ENCODE measurements around the gene TMPRSS9. TPM values are rescaled to one million over a fixed set of nuclear protein-coding genes. Genes with fewer than 3 reads are reported as not detected.

TMPRSS9 gene
- total RNA-seq, 1 experiment from 2014 or later: 0.66 TPM

DNA sequence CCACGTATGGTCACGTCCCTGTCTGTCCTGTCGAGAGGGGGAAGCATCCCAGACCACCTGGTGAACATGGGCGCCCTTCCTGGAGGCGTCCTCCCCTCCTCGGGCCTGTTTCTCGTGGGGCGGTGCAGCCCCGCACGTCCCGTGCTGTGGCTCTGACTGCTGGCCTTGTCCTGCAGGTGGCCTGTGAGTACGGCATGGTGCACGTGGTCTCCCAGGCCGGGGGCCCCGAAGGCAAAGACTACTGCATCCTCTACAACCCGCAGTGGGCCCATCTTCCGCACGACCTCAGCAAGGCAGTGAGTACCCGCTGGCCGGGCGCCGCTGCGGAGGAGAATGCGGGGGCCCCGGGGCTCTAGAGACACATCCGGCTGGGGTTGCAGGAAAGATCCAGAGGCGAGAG lies 25.6 kb upstream of the TMPRSS9 start:
- Mint-ChIP-seq H3K36me3 (ENCODE audit: insufficient read depth, unreplicated experiment) (peaks cover 36% of the 10 kb centered on the region), H3K27me3 (ENCODE audit: insufficient read depth, unreplicated experiment) (no peaks in the 10 kb centered on the region), H3K4me1 (ENCODE audit: low read depth, unreplicated experiment) (peaks cover 45% of the 10 kb centered on the region), H3K9me3 (ENCODE audit: unreplicated experiment) (no peaks in the 10 kb centered on the region), H3K27ac (ENCODE audit: unreplicated experiment) (no peak overlapping the region), H3K4me3 (ENCODE audit: unreplicated experiment) (no peak overlapping the region)
- H3K9me3 ChIP-seq: peaks cover 2% of the 10 kb centered on the region; the same call in 1 of the 2 replicates
- TF ChIP-seq, protein P1, sequence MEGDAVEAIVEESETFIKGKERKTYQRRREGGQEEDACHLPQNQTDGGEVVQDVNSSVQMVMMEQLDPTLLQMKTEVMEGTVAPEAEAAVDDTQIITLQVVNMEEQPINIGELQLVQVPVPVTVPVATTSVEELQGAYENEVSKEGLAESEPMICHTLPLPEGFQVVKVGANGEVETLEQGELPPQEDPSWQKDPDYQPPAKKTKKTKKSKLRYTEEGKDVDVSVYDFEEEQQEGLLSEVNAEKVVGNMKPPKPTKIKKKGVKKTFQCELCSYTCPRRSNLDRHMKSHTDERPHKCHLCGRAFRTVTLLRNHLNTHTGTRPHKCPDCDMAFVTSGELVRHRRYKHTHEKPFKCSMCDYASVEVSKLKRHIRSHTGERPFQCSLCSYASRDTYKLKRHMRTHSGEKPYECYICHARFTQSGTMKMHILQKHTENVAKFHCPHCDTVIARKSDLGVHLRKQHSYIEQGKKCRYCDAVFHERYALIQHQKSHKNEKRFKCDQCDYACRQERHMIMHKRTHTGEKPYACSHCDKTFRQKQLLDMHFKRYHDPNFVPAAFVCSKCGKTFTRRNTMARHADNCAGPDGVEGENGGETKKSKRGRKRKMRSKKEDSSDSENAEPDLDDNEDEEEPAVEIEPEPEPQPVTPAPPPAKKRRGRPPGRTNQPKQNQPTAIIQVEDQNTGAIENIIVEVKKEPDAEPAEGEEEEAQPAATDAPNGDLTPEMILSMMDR (IDR thresholded peaks at IDR 0.05; ENCODE audit: insufficient read depth in 1 of 2, low read depth in 1 of 2, low read length in 1 of 2, severe bottlenecking in 1 of 2, unreplicated experiment in 1 of 2): no peak
- peaks cover 45% of the 10 kb centered on the region for H3K4me1 ChIP-seq
- peaks cover 4% of the 10 kb centered on the region for H3K36me3 ChIP-seq (ENCODE audit: control insufficient read depth, insufficient read depth, low read length)
- POLR2A ChIA-PET: no interaction called here
- H3K4me3 ChIP-seq (ENCODE audit: low read depth, low read length): no peak overlapping the region
- CTCF ChIA-PET: interaction anchor here (0.6 kb wide), 1 partner anchor 25 kb away, joined by 3 read pairs; no protein-coding TSS in a partner anchor
- H3K27me3 ChIP-seq (replicated peaks; ENCODE audit: control insufficient read depth, insufficient read depth, low read length): no peaks in the 10 kb centered on the region
- no TSS peak for BruUV-seq (replicated peaks)
- intact Hi-C loops (cut with micrococcal nuclease; ENCODE audit: unreplicated experiment): no loop called here
- DNase-seq: no peak

DNA sequence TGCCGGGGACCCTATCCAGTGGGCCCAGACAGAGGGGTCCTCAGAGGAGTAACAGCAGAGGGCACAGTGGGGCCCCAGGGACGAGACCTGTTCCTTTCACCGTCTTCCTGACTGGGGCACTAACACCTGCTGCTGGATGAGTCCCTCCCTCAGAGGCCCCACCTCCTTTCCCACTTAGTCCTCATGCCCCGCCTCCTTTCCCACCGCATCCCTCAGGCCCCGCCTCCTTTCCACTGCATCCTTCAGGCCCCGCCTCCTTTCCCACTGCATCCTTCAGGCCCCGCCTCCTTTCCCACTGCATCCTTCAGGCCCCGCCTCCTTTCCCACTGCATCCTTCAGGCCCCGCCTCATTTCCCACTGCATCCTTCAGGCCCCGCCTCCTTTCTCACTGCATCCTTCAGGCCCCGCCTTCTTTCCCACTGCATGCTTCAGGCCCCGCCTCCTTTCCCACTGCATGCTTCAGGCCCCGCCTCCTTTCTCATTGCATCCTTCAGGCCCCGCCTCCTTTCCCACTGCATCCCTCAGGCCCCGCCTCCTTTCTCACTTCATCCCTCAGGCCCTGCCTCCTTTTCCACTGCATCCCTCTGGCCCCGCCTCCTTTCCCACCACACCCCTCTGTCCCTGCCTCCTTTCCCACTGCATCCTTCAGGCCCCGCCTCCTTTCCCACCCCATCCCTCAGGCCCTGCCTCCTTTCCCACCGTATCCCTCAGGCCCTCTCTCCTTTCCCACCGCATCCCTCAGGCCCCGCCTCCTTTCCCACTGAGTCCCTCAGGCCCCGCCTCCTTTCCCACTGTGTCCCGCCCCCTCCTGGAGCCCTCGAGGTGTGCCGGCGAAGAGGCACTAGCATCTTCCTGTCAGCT lies 24.8 kb upstream of the TMPRSS9 start:
- no peak for DNase-seq
- Histone ChIP-seq H3K9me3 (peaks cover 2% of the 10 kb centered on the region; the same call in 1 of the 2 replicates), H3K27me3 (replicated peaks; ENCODE audit: control insufficient read depth, insufficient read depth, low read length) (no peaks in the 10 kb centered on the region), H3K4me1 (peaks cover 38% of the 10 kb centered on the region), H3K36me3 (ENCODE audit: control insufficient read depth, insufficient read depth, low read length) (peaks cover 4% of the 10 kb centered on the region), H3K4me3 (ENCODE audit: low read depth, low read length) (no peak overlapping the region)
- Mint-ChIP-seq H3K4me1 (ENCODE audit: low read depth, unreplicated experiment) (peaks cover 37% of the 10 kb centered on the region), H3K27me3 (ENCODE audit: insufficient read depth, unreplicated experiment) (no peaks in the 10 kb centered on the region), H3K9me3 (ENCODE audit: unreplicated experiment) (no peaks in the 10 kb centered on the region), H3K27ac (ENCODE audit: unreplicated experiment) (peak overlapping the region; percentile 58), H3K4me3 (ENCODE audit: unreplicated experiment) (no peak overlapping the region), H3K36me3 (ENCODE audit: insufficient read depth, unreplicated experiment) (peaks cover 28% of the 10 kb centered on the region)
- BruUV-seq (replicated peaks): no TSS peak
- intact Hi-C loops (cut with micrococcal nuclease; ENCODE audit: unreplicated experiment): no loop called here
- ChIA-PET POLR2A (no interaction called here), CTCF (no interaction called here)
- TF ChIP-seq, protein P1 (IDR thresholded peaks at IDR 0.05; ENCODE audit: insufficient read depth in 1 of 2, low read depth in 1 of 2, low read length in 1 of 2, severe bottlenecking in 1 of 2, unreplicated experiment in 1 of 2): no peak

DNA sequence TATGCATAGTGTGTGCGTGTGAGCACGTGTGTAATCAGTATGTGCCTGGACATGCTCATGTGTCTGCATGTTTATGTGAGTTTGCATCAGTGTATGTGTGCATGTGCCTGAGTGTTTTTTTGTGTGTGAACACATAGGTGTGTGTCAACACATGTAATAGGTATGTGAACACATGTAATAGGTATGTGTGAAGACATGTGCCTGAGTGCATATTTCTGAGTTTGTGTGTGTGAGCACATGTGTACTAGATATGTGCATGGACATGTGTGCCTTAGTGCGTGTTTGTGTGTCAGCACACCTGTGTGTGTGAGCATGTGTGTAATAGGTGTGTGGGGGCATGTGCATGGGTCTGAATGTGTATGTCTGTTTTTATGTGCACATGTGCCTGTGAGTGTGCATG lies 24.2 kb upstream of the TMPRSS9 start:
- Mint-ChIP-seq H3K36me3 (ENCODE audit: insufficient read depth, unreplicated experiment) (peaks cover 22% of the 10 kb centered on the region), H3K27ac (ENCODE audit: unreplicated experiment) (peak overlapping the region; percentile 58), H3K27me3 (ENCODE audit: insufficient read depth, unreplicated experiment) (no peaks in the 10 kb centered on the region), H3K9me3 (ENCODE audit: unreplicated experiment) (no peaks in the 10 kb centered on the region), H3K4me3 (ENCODE audit: unreplicated experiment) (no peak overlapping the region), H3K4me1 (ENCODE audit: low read depth, unreplicated experiment) (peaks cover 31% of the 10 kb centered on the region)
- ChIA-PET CTCF (no interaction called here), POLR2A (no interaction called here)
- TF ChIP-seq, protein P1 (IDR thresholded peaks at IDR 0.05; ENCODE audit: insufficient read depth in 1 of 2, low read depth in 1 of 2, low read length in 1 of 2, severe bottlenecking in 1 of 2, unreplicated experiment in 1 of 2): no peak
- no peak for DNase-seq
- no TSS peak for BruUV-seq (replicated peaks)
- Histone ChIP-seq H3K36me3 (ENCODE audit: control insufficient read depth, insufficient read depth, low read length) (peaks cover 4% of the 10 kb centered on the region), H3K4me1 (peaks cover 33% of the 10 kb centered on the region), H3K9me3 (peaks cover 2% of the 10 kb centered on the region; the same call in 1 of the 2 replicates), H3K4me3 (ENCODE audit: low read depth, low read length) (no peak overlapping the region), H3K27me3 (replicated peaks; ENCODE audit: control insufficient read depth, insufficient read depth, low read length) (no peaks in the 10 kb centered on the region)
- intact Hi-C loops (cut with micrococcal nuclease; ENCODE audit: unreplicated experiment): no loop called here

All from Caco-2 (cell line).